ENCODE measurements around the gene CYP8B1. TPM values are rescaled to one million over a fixed set of nuclear protein-coding genes. Genes with fewer than 3 reads are reported as not detected.

The CYP8B1 gene
- total RNA-seq, 1 donor: not detected

DNA sequence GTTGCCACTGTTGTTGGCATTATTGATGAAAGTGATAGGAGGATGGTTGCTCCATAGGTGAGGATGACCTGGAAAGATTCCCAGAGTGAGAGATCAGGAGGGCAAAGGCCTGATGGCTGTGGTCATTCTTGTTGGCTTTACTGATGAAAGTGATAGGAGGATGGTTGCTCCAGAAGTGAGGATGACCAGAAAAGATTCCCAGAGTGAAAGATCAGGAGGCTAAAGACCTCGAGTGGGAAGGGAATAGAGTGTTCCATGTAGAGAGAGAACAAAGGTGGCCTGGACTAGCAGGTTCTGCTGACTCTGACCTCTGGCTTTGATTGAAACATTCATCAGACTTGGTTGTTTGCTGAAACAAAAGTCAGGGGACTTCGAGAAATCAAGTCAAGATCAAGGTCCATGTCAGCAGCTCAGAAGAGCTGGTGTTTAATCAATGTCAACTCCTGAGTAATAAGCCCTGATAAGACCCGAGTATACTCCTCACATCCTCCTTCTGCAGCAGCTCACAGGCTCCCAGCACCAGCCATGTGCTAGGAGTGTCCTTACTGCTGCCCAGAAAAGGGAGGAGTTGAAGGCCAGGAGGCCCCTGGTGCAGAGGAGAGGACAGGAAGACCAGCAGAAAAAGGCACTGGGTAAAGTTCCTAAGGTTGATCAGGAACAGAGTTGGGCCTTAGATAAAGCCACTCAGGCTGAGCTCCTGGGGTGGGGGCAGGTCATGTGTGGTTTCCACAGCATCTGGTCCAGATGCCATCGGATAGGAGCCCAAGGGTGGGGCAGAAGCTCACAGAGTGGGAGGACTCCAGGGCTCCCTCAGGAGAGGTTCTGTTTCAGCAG is 19.9 kb downstream of the CYP8B1 start:
- H3K9me3 ChIP-seq (ENCODE audit: low read depth, low read length): no peaks in the 10 kb centered on the region
- H3K4me2 ChIP-seq (ENCODE audit: insufficient read depth, low read length): no peak overlapping the region
- peaks cover 14% of the 10 kb centered on the region for H3K27me3 ChIP-seq (ENCODE audit: insufficient read depth, low read length)
- no peaks in the 10 kb centered on the region for H3K4me1 ChIP-seq (ENCODE audit: insufficient read depth, low read length)
- H3K79me2 ChIP-seq (ENCODE audit: insufficient read depth, low read length): no peaks in the 10 kb centered on the region
- H4K20me1 ChIP-seq (ENCODE audit: insufficient read depth, low read length): no peaks in the 10 kb centered on the region
- no peak overlapping the region for H2AFZ ChIP-seq (ENCODE audit: low read length)
- no peaks in the 10 kb centered on the region for H3K36me3 ChIP-seq (ENCODE audit: insufficient read depth, low read length)
- H3K4me3 ChIP-seq (ENCODE audit: insufficient read depth, low read length): no peak overlapping the region
- TF ChIP-seq CTCF (IDR thresholded peaks at IDR 0.05; ENCODE audit: extremely low read depth, low read depth, low read length): no peak
- no peak for DNase-seq (ENCODE audit: insufficient read length, low spot score, missing footprints)
- H3K27ac ChIP-seq (ENCODE audit: low read depth, low read length): no peak overlapping the region

DNA sequence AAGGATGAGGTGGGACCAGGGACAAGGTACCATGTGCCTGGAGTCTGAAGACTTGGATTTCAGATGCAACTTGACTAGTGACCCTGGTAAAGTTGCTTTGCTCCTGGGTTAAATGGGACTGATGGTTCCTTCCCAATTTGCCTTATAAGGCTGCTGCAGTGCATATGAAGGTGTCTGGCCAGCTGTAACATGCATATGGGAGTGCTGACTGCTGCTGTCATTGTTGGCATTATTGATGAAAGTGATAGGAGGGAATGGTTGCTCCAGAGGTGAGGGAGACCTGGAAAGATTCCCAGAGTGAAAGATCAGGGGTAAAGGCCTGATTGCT is 20.5 kb downstream of the CYP8B1 start:
- H3K4me3 ChIP-seq (ENCODE audit: insufficient read depth, low read length): no peak overlapping the region
- no peak overlapping the region for H3K4me2 ChIP-seq (ENCODE audit: insufficient read depth, low read length)
- H3K4me1 ChIP-seq (ENCODE audit: insufficient read depth, low read length): no peaks in the 10 kb centered on the region
- H3K9me3 ChIP-seq (ENCODE audit: low read depth, low read length): no peaks in the 10 kb centered on the region
- no peaks in the 10 kb centered on the region for H3K36me3 ChIP-seq (ENCODE audit: insufficient read depth, low read length)
- H4K20me1 ChIP-seq (ENCODE audit: insufficient read depth, low read length): no peaks in the 10 kb centered on the region
- no peak overlapping the region for H2AFZ ChIP-seq (ENCODE audit: low read length)
- H3K79me2 ChIP-seq (ENCODE audit: insufficient read depth, low read length): no peaks in the 10 kb centered on the region
- no peak overlapping the region for H3K27ac ChIP-seq (ENCODE audit: low read depth, low read length)
- H3K27me3 ChIP-seq (ENCODE audit: insufficient read depth, low read length): peaks cover 14% of the 10 kb centered on the region
- TF ChIP-seq CTCF (IDR thresholded peaks at IDR 0.05; ENCODE audit: extremely low read depth, low read depth, low read length): no peak
- DNase-seq (ENCODE audit: insufficient read length, low spot score, missing footprints): no peak

- H4K20me1 ChIP-seq (ENCODE audit: insufficient read depth, low read length): no peaks in the 10 kb centered on the region
- H3K4me1 ChIP-seq (ENCODE audit: insufficient read depth, low read length): no peaks in the 10 kb centered on the region
- no peak overlapping the region for H3K4me3 ChIP-seq (ENCODE audit: insufficient read depth, low read length)
- H3K9me3 ChIP-seq (ENCODE audit: low read depth, low read length): no peaks in the 10 kb centered on the region
- peaks cover 14% of the 10 kb centered on the region for H3K27me3 ChIP-seq (ENCODE audit: insufficient read depth, low read length)
- TF ChIP-seq CTCF (IDR thresholded peaks at IDR 0.05; ENCODE audit: extremely low read depth, low read depth, low read length): no peak
- no peak overlapping the region for H3K4me2 ChIP-seq (ENCODE audit: insufficient read depth, low read length)
- H3K36me3 ChIP-seq (ENCODE audit: insufficient read depth, low read length): no peaks in the 10 kb centered on the region
- no peak for DNase-seq (ENCODE audit: insufficient read length, low spot score, missing footprints)
- H3K27ac ChIP-seq (ENCODE audit: low read depth, low read length): no peak overlapping the region
- H3K79me2 ChIP-seq (ENCODE audit: insufficient read depth, low read length): no peaks in the 10 kb centered on the region
- no peak overlapping the region for H2AFZ ChIP-seq (ENCODE audit: low read length)
Observed at GRCh38 chr3:42853739-42854302, 21.9 kb downstream of the CYP8B1 start.

DNA sequence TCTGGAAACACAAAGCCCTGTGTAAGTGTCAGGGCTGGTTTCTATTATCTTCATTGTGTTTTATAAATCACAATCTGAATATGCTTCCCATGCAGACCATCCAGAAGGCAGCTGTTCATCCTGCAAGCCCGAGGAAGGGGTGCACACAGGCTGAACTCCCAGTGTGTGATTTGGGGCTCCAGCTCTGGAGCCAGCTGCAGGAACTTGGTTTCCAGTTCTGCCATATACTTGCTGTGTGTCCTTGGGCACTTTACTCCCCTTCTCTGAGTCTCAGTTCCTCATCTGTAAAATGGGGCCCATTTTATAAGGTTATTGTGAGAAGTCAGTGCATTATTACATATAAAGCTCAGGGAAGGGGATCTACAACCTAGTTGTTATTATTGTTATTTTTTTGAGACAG is 22.6 kb downstream of the CYP8B1 start:
- no peak for DNase-seq (ENCODE audit: insufficient read length, low spot score, missing footprints)
- H3K27me3 ChIP-seq (ENCODE audit: insufficient read depth, low read length): peaks cover 14% of the 10 kb centered on the region
- H3K36me3 ChIP-seq (ENCODE audit: insufficient read depth, low read length): no peaks in the 10 kb centered on the region
- H4K20me1 ChIP-seq (ENCODE audit: insufficient read depth, low read length): no peaks in the 10 kb centered on the region
- no peak overlapping the region for H3K27ac ChIP-seq (ENCODE audit: low read depth, low read length)
- no peaks in the 10 kb centered on the region for H3K9me3 ChIP-seq (ENCODE audit: low read depth, low read length)
- H3K4me3 ChIP-seq (ENCODE audit: insufficient read depth, low read length): no peak overlapping the region
- H3K4me2 ChIP-seq (ENCODE audit: insufficient read depth, low read length): no peak overlapping the region
- no peaks in the 10 kb centered on the region for H3K79me2 ChIP-seq (ENCODE audit: insufficient read depth, low read length)
- H3K4me1 ChIP-seq (ENCODE audit: insufficient read depth, low read length): no peaks in the 10 kb centered on the region
- no peak overlapping the region for H2AFZ ChIP-seq (ENCODE audit: low read length)
- no peak for TF ChIP-seq CTCF (IDR thresholded peaks at IDR 0.05; ENCODE audit: extremely low read depth, low read depth, low read length)
